Stimulated activated CD4-positive, alpha-beta T cell treated with anti-CD3 and anti-CD28 coated beads, TNF-alpha, amount 100 ng/mL, for 48 hours (primary cell): ENCODE measurements around the gene ASAP2.
"Not testable (repeated sequence)": the region's sequence is repeated elsewhere in the genome, so short reads cannot be mapped to it uniquely, and the experiment has no call there.

Source experiments
- DNase-seq, 3 donors: peaks; one replicate each; pipeline ENCODE4 v3.0.0-alpha.2; 2020; ENCODE audit warnings: low read depth in 3 of 3

The ASAP2 gene

DNA sequence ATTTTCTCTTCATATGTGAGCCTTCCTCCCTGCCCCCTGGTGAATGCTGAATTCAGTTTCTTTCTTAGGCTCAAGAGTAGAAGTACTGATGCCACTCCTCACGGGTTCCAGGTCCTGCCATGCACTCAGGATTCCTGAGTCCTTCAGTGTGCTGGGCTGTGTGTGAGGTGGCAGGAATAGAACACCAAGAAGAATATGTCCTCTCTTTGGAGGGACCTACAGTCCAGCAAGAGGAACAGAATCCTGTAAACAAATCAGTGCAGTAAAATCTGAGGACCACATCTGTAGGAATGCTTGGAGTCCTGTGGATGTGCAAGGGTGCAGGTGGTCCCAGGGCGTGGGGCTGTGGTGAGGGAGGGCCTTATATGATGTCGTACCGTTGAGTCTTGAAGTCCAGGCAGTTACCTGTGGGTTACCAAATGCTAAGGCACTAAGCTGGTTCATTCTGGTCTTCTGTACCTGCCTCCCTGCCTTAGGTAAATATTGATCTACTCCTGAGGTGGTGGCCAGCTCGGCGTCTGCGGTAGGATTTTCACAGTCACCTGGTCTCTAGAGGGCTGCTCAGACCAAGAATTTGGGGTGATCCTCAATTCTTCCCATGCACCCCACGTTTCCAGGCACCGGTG, 5.5 kb downstream of the ASAP2 start:
- DNase-seq: no peak

- DNase-seq: no peak
These were observed 6.2 kb downstream of the ASAP2 start for GRCh38 chr2:9212661-9213411.

GRCh38 chr2:9213477-9214051, 7.0 kb downstream of the ASAP2 start:
- DNase-seq: no peak

GRCh38 chr2:9214873-9215272, 8.3 kb downstream of the ASAP2 start:
- DNase-seq: no peak

- no peak for DNase-seq
These were observed 9.1 kb downstream of the ASAP2 start for GRCh38 chr2:9215680-9216079.

GRCh38 chr2:9216143-9216542, 9.5 kb downstream of the ASAP2 start:
- DNase-seq: not testable (repeated sequence)

GRCh38 chr2:9217838-9218770, 11.5 kb downstream of the ASAP2 start:
- DNase-seq: no peak

- no peak for DNase-seq
These were observed 12.4 kb downstream of the ASAP2 start for GRCh38 chr2:9219027-9219445.

DNA sequence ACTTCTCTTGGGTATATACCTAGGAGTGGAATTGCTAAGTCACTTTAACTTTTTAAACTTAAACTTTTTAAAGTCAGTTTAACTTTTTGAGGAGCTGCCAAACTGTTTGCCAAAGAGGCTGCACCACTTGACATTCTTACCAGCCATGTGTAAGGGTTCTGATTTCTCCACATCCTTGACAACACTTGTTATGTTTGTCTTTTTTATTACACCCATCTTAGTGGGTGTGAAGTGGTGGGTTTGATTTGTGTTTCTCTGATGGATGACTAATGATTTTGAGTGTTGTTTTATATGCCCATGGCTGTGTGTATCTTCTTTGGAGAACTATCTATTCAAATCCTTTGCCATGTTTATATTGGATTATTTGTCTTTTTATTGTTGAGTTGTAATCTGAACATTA, 13.6 kb downstream of the ASAP2 start:
- DNase-seq: no peak

DNA sequence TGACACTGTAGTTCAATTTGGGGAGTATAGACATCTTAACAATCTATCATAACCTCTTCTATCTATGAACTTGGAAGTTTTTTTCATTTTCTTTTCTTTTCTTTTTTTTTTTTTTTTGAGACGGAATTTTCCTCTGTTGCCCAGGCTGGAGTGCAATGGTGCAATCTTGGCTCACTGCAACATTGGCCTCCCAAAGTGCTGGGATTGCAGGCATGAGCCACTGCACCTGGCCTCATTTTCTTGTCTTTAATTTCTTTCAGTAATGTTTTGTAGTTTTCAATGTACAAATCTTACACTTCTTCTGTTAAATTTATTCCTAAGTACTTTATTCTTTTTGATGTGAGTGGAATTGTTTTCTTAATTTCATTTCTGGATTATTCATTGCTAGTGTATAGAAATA, 14.6 kb downstream of the ASAP2 start:
- DNase-seq: no peak

- DNase-seq: no peak
These were observed 15.8 kb downstream of the ASAP2 start for GRCh38 chr2:9222239-9222892.

GRCh38 chr2:9222893-9223287, 16.3 kb downstream of the ASAP2 start:
- no peak for DNase-seq

GRCh38 chr2:9225806-9226205, 19.2 kb downstream of the ASAP2 start:
- no peak for DNase-seq

DNA sequence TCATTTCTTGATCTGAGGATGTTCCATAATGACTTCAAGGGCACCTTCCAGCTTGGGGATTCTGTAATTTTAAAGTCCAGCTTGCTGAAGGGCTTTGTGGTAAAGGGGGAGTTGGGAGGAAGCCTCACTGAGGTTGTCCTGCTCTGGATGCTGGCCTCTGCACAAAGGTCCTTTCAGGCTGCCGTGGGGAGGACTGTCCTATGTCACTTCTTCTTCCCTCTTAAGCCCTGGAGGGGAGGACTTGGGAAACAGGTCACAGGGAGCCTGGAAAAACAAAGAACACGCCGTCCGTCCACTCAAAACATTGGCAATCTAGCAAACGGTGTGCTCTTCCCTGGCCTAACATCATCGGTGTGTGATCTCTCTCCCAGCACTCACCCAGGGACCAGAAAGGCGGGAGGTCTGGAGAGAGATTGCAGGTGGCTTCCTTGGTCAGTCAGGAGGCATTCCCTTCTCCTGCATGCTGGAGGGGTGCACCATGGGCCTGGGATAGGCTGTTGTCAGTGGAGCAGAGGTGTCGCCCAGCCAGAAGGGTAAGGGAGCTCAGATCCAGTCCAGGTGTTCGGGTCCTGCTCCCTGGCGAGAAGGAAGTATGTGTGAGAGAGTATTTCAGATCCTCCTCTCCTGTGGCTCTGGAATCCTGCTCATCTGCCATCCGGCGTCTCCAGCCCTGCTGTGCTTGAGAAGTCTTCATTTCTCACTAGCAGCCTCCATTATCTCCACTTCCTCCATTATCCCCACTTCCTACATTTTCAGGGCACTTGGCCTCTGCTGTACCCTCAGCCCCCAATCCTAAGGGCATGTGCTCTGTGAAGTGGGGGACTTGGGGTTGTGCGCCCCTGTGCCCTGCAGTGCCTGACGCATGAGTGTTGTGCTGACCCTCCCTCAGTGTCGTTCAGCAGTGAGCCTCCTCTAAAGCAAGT, 20.1 kb downstream of the ASAP2 start:
- no peak for DNase-seq

DNA sequence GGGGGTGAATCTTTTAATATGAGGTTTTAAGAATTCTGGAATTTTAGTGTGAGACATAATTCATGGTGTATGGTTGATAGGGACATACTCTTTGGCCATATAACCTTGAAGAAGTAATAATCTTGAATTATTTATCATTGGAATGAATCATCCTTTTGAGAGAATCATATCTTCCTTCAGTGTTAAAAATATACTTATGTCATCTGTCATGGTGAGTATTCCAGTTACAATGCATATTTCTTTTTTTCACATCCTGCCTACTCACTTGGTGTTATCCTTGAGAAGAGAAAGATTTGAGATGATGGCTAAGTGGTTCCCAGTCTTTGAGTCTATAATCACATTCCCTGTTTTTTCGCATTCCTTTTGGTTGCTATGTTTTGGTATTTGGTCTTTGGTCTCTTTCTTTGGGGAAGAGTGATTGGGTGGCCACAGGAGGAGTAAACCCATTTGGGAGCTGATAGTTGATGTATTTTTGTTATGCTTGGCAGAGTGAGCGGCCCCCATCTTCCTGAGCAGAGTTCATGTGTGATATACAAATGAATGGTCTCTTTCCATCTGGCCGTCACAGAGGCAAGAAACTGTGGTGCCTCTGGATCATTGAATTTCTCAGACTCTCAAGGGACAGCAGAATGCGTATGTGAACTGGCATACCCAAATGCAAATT, 21.6 kb downstream of the ASAP2 start:
- no peak for DNase-seq

DNA sequence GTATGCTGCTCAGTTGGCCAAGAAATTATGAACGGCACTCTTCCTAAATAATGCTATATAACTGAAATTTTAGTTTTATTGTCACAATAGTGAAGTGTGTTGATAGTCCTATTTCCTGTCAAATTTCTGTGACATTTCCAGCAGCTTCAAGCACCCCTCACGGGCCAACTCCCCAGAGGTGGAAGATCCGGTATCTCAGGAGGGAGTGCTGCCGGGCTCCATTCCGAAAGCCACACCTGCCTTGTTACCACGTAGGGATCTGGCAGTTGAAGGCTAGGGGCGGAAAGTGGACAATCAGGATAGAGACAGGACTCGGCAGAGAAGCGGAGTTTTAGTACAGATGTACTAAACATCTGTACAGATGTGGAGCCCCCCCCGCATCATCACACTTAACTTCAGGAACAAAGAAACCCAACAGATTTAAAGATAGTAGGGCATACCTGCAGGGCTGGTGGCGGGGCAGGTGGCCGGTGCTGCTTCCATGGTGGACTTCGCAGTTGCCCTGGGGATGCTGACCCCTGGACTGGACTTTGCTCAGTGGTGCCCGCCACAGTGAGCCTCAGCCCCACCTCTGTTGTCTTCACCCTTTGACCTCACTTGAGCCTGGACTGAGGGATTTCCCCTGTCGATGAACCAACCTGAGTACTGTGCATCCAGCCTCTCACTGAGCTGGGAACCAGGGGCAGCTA, 22.3 kb downstream of the ASAP2 start:
- DNase-seq: no peak

GRCh38 chr2:9229470-9229820, 22.8 kb downstream of the ASAP2 start:
- DNase-seq: no peak

- no peak for DNase-seq
These were observed 23.6 kb downstream of the ASAP2 start for GRCh38 chr2:9230051-9230802.

DNA sequence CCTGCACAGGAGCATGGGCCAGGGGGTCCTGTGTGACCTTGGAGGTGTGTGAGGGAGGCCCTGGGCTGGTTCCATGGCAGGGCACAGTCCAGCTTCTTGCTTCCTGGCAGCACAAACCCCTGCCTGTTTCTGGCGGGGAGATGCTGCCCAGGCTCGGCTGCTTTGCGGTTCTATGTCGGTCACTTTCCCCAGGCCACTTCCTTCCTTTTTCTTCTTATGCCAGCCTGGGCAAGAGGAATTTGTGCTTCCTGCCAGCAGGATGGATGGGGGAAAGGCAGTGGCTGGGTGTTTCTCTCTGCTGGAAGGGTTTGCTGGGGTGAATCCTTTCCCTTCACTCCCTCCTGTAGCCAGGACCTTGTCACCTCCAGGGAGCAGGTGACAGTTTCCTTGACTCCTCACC, 24.3 kb downstream of the ASAP2 start:
- DNase-seq: no peak
